HAP-1 (cell line): ENCODE data around the gene PALLD.
A peak's percentile ranks its signal among the peaks of the same experiment; 100 is the strongest.
"Not testable (repeated sequence)": the region's sequence is repeated elsewhere in the genome, so short reads cannot be mapped to it uniquely, and the experiment has no call there.

Source experiments
- DNase-seq, 2 experiments: peaks; one replicate each; pipeline ENCODE4 v3.0.0-alpha.2; 2016 to 2020; ENCODE audit warnings: low spot score in 2 of 2
- H3K27me3 ChIP-seq: fragments of 250-450 bp; sonication (Bioruptor Pico); 2 replicates; pipeline ENCODE4 v1.5.1; 2020; ENCODE audit warnings: low read depth, mild to moderate bottlenecking, moderate library complexity
- H3K36me3 ChIP-seq: fragments of 250-450 bp; sonication (Bioruptor Pico); replicated peaks from 2 replicates; pipeline ENCODE4 v1.5.1; 2020; ENCODE audit warnings: mild to moderate bottlenecking
- H3K4me1 ChIP-seq: fragments of 250-450 bp; sonication (Bioruptor Pico); 2 replicates; pipeline ENCODE4 v1.5.1; 2020; ENCODE audit warnings: mild to moderate bottlenecking
- H3K4me3 ChIP-seq: fragments of 250-450 bp; sonication (Bioruptor Pico); 2 replicates; pipeline ENCODE4 v1.5.1; 2020; ENCODE audit warnings: mild to moderate bottlenecking, moderate library complexity
- H3K9me3 ChIP-seq: fragments of 250-450 bp; sonication (Bioruptor Pico); 2 replicates; pipeline ENCODE4 v1.5.1; 2020; ENCODE audit warnings: mild to moderate bottlenecking, moderate library complexity
- in situ Hi-C: fragments of 300-500 bp; cut with MboI; formaldehyde crosslinking; loops from 3 replicates; pipeline ENCODE4 v1.14.3; 2020; ENCODE audit warnings: low sequenced_read_pairs, inconsistent platforms, mixed read lengths

The PALLD gene

DNA sequence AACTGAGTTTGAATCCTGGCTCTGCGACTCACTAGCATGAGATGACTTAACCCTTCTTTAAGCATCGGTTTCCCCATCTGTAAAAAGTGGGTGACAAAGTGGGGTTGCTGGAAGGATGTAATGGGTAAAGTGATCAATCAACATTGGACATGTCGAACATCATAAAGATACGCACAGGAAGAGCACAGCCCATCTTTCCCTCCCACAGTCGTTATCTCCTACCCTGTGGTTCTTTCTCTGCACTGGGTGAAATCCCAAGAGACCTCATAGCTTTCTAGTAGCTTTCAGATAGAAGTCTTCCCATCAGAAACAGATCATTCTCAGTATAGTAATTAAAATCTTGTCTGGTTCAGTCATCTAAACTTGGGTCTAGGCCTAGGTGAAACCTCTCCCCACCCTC, 296.7 kb downstream of the PALLD start:
- Histone ChIP-seq H3K9me3 (no peaks in the 10 kb centered on the region), H3K4me1 (no peaks in the 10 kb centered on the region; the same call in 1 of the 2 replicates), H3K4me3 (no peak overlapping the region), H3K36me3 (no peaks in the 10 kb centered on the region), H3K27me3 (no peaks in the 10 kb centered on the region)
- in situ Hi-C loops: no loop called here
- no peak for DNase-seq

GRCh38 chr4:168794092-168794707, 297.3 kb downstream of the PALLD start:
- Histone ChIP-seq H3K9me3 (no peaks in the 10 kb centered on the region), H3K36me3 (no peaks in the 10 kb centered on the region), H3K4me3 (no peak overlapping the region), H3K27me3 (no peaks in the 10 kb centered on the region), H3K4me1 (no peaks in the 10 kb centered on the region; the same call in 1 of the 2 replicates)
- in situ Hi-C loops: no loop called here
- DNase-seq: no peak

DNA sequence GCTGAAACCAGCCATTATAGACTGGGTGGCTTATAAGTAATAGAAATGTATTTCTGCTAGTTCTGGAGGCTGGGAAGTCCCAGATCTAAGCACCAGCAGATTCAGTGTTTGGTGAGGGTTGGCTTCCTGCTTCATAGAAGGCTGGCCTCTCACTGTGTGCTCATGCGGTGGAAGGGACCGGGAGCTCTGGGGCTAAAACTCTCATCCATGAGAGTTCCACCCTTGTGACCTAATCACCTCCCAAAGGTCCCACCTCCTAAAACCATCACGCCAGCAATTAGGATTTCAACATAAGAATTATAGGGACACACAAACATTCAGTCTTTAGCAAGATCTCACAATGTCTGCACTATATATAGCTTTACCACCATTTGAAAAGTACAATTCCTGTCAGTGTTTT, 298.0 kb downstream of the PALLD start:
- no peaks in the 10 kb centered on the region for H3K36me3 ChIP-seq
- no peaks in the 10 kb centered on the region for H3K9me3 ChIP-seq
- H3K4me1 ChIP-seq: no peaks in the 10 kb centered on the region; the same call in 1 of the 2 replicates
- in situ Hi-C loops: no loop called here
- no peaks in the 10 kb centered on the region for H3K27me3 ChIP-seq
- no peak for DNase-seq
- no peak overlapping the region for H3K4me3 ChIP-seq

DNA sequence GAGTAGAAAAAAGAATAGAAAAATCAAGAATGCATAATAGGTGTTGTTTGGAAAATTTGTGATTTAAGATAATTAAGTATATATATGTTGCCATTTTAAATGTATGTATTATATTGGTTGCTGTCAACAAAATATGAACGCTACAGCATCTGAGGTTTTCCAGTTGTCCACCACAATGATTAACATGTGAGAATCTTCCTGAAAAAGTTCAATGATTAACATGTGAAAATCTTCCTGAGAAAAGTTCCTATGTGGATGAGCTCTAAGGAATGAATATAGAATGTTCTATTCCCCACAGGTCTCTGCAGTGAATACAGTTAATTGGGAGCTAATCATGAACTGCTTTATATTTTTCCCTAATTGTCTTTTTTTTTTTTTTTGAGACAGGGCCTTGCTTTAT, 298.5 kb downstream of the PALLD start:
- Histone ChIP-seq H3K4me1 (no peaks in the 10 kb centered on the region; the same call in 1 of the 2 replicates), H3K9me3 (no peaks in the 10 kb centered on the region), H3K36me3 (no peaks in the 10 kb centered on the region), H3K4me3 (no peak overlapping the region), H3K27me3 (no peaks in the 10 kb centered on the region)
- no peak for DNase-seq
- in situ Hi-C loops: no loop called here

- DNase-seq: no peak
- H3K36me3 ChIP-seq: no peaks in the 10 kb centered on the region
- H3K27me3 ChIP-seq: no peaks in the 10 kb centered on the region
- H3K9me3 ChIP-seq: no peaks in the 10 kb centered on the region
- no peaks in the 10 kb centered on the region; the same call in 1 of the 2 replicates for H3K4me1 ChIP-seq
- in situ Hi-C loops: no loop called here
- H3K4me3 ChIP-seq: no peak overlapping the region
These were observed 299.7 kb downstream of the PALLD start for GRCh38 chr4:168796362-168797106.

GRCh38 chr4:168797194-168797593, 300.3 kb downstream of the PALLD start:
- DNase-seq: no peak
- Histone ChIP-seq H3K27me3 (no peaks in the 10 kb centered on the region), H3K9me3 (no peaks in the 10 kb centered on the region; the same call in 1 of the 2 replicates), H3K4me1 (no peaks in the 10 kb centered on the region; the same call in 1 of the 2 replicates), H3K4me3 (no peak overlapping the region), H3K36me3 (no peaks in the 10 kb centered on the region)
- in situ Hi-C loops: no loop called here

GRCh38 chr4:168797738-168798375, 301.0 kb downstream of the PALLD start:
- in situ Hi-C loops: no loop called here
- no peak overlapping the region for H3K4me3 ChIP-seq
- no peaks in the 10 kb centered on the region for H3K27me3 ChIP-seq
- H3K9me3 ChIP-seq: no peaks in the 10 kb centered on the region; the same call in 1 of the 2 replicates
- DNase-seq: no peak
- no peaks in the 10 kb centered on the region for H3K36me3 ChIP-seq
- H3K4me1 ChIP-seq: no peaks in the 10 kb centered on the region; the same call in 1 of the 2 replicates

DNA sequence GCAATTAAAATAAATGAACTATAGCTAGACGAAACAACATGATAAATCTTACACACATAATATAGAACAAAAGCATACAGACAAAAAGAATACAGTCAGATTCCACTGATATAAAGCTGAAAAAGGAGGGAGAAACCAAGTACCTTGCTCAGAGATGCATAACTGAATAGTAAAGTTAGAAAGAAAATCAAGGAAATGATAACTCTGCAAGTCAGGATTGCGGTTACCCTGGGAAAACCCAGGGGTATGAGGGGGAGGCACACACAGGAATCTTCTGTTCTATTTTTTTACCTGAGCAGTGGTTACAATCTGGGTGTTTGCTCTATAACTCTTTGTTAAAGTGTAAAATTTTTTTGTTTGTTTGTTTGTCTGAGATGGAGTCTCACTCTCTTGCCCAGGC, 304.1 kb downstream of the PALLD start:
- in situ Hi-C loops: no loop called here
- DNase-seq: no peak

DNA sequence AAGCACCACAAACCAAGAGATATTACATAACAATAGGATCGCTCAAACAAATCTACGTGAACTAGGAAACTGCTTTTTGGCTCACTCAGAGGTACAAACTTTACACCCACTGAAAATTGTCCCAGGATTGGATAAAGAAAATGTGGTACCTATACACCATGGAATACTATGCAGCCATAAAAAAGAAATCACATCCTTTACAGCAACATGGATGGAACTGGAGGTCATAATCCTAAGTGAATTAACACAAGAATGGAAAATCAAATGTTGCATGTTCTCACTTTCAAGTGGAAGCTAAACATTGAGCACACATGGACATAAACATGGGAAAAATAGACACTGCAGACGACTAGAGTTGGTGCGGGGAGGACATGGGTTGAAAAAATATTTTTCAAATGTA, 305.4 kb downstream of the PALLD start:
- no peak for DNase-seq
- H3K9me3 ChIP-seq: no peaks in the 10 kb centered on the region; the same call in 1 of the 2 replicates
- no peaks in the 10 kb centered on the region for H3K27me3 ChIP-seq
- H3K4me3 ChIP-seq: no peak overlapping the region
- H3K4me1 ChIP-seq: peaks cover 6% of the 10 kb centered on the region
- no peaks in the 10 kb centered on the region for H3K36me3 ChIP-seq
- in situ Hi-C loops: no loop called here

More for the DNA sequence above, 304.1 kb downstream of the PALLD start:
- H3K4me3 ChIP-seq: no peak overlapping the region
- H3K4me1 ChIP-seq: peaks cover 6% of the 10 kb centered on the region
- H3K27me3 ChIP-seq: no peaks in the 10 kb centered on the region
- no peaks in the 10 kb centered on the region for H3K36me3 ChIP-seq
- H3K9me3 ChIP-seq: no peaks in the 10 kb centered on the region; the same call in 1 of the 2 replicates

GRCh38 chr4:168803052-168803451, 306.2 kb downstream of the PALLD start:
- H3K36me3 ChIP-seq, H3K9me3 ChIP-seq, H3K27me3 ChIP-seq, H3K4me3 ChIP-seq, in situ Hi-C loops, H3K4me1 ChIP-seq, DNase-seq: not testable (repeated sequence)

DNA sequence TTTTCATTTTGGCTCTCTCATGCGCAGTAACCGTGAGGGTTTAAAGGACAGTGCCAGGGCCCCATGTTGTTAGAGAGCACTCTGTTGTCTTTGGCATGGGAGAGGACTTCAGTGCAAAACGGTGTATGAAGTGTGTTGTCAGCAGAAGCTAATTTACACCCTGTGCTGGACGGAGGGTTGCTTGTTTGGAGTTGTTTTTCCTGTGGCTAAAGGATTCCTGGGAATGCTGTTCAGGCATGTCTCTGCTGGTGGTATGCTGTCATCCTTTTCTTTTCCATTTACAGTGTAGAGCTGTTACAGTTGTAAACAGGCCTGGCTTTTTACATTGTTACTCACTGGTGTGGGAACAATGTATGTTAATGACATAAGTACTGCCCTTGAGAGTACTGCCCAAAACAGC, 306.9 kb downstream of the PALLD start:
- H3K4me1 ChIP-seq: peaks cover 6% of the 10 kb centered on the region
- in situ Hi-C loops: no loop called here
- DNase-seq: peak; percentile 38 to 57

DNA sequence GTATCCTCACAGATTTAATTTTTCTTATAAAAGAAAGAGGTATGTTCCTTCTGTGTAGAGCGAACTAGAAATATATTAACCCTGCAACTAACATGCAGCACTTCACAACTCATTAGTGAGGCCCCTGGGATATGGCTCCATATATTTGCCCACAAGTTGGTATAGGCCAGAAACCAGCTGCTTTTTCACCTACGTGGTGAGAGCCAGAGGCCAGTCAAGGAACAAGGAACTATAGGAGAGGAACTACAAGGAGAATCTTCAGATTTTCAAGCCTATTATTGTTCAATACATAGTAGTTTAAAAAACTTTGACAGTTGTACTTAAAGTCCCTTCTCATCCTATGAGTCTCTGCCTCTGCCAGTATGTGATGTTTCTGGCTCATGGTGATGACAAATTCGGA, 307.3 kb downstream of the PALLD start:
- no peaks in the 10 kb centered on the region for H3K27me3 ChIP-seq
- H3K4me3 ChIP-seq: no peak overlapping the region
- no peaks in the 10 kb centered on the region for H3K36me3 ChIP-seq
- H3K4me1 ChIP-seq: peaks cover 6% of the 10 kb centered on the region
- in situ Hi-C loops: no loop called here
- no peak for DNase-seq
- no peaks in the 10 kb centered on the region; the same call in 1 of the 2 replicates for H3K9me3 ChIP-seq

More for the DNA sequence above, 306.9 kb downstream of the PALLD start:
- H3K9me3 ChIP-seq: no peaks in the 10 kb centered on the region; the same call in 1 of the 2 replicates
- H3K36me3 ChIP-seq: no peaks in the 10 kb centered on the region
- no peak overlapping the region for H3K4me3 ChIP-seq
- H3K27me3 ChIP-seq: no peaks in the 10 kb centered on the region

- no peak for DNase-seq
- in situ Hi-C loops: no loop called here
- Histone ChIP-seq H3K36me3 (no peaks in the 10 kb centered on the region), H3K4me3 (no peak overlapping the region), H3K4me1 (peaks cover 6% of the 10 kb centered on the region), H3K27me3 (no peaks in the 10 kb centered on the region), H3K9me3 (no peaks in the 10 kb centered on the region; the same call in 1 of the 2 replicates)
These were observed 308.5 kb downstream of the PALLD start for GRCh38 chr4:168805341-168805740.

DNA sequence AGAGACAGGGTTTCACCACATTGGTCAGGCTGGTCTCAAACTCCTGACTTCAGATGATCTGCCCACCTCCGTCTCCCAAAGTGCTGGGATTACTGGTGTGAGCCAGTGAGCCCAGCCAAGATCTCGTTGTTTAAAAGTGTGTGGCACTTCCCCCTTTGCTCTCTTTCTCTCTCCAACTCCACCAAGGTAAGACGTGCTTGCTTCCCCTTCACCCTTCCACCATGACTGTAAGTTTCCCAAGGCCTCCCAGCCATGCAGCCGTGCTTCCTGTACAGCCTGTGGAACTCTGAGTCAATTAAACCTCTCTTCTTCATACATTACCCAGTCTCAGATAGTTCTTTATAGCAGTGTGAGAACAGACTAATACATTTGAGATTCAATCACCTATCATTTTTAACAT, 309.4 kb downstream of the PALLD start:
- in situ Hi-C loops, H3K4me1 ChIP-seq, H3K36me3 ChIP-seq: not testable (repeated sequence)

More for the DNA sequence above, 309.4 kb downstream of the PALLD start:
- not testable (repeated sequence) for H3K27me3 ChIP-seq, H3K9me3 ChIP-seq, H3K4me3 ChIP-seq, DNase-seq
